ENCODE results near the gene USP1. TPM values are rescaled to one million over a fixed set of nuclear protein-coding genes. Genes with fewer than 3 reads are reported as not detected.

Gene USP1
- total RNA-seq, 1 experiment from 2014 or later, result 47.2 TPM

GRCh38 chr1:62439652-62440371 is 3.0 kb downstream of the USP1 start:
- no TSS peak for BruUV-seq (replicated peaks)
- Mint-ChIP-seq H3K27me3 (ENCODE audit: insufficient read depth, unreplicated experiment) (no peaks in the 10 kb centered on the region), H3K4me3 (ENCODE audit: unreplicated experiment) (peak overlapping the region; percentile 69), H3K36me3 (ENCODE audit: insufficient read depth, unreplicated experiment) (peaks cover 29% of the 10 kb centered on the region), H3K4me1 (ENCODE audit: insufficient read depth, unreplicated experiment) (peaks cover 24% of the 10 kb centered on the region), H3K27ac (ENCODE audit: low read depth, unreplicated experiment) (peak overlapping the region; percentile 54), H3K9me3 (ENCODE audit: unreplicated experiment) (no peaks in the 10 kb centered on the region)
- CTCF ChIA-PET, result interaction anchor here (0.7 kb wide), 1 partner anchor 341 kb away, joined by 3 read pairs; no protein-coding TSS in a partner anchor
- intact Hi-C loops (cut with micrococcal nuclease), result loop anchor here (5.0 kb wide), 1 partner anchor 247 kb away; the partner anchor contains the start of gene DOCK7
- POLR2A ChIA-PET, result interaction anchor here (0.6 to 2.8 kb wide), 6 partner anchors 7 to 728 kb away, joined by 3 to 10 read pairs (median 4); no protein-coding TSS in a partner anchor
- DNase-seq (ENCODE audit: unreplicated experiment), result no peak
- TF ChIP-seq CTCF (IDR thresholded peaks at IDR 0.05; ENCODE audit: unreplicated experiment), result no peak

- Mint-ChIP-seq H3K4me3 (ENCODE audit: unreplicated experiment) (no peak overlapping the region), H3K27ac (ENCODE audit: low read depth, unreplicated experiment) (peak overlapping the region; percentile 12), H3K27me3 (ENCODE audit: insufficient read depth, unreplicated experiment) (no peaks in the 10 kb centered on the region), H3K9me3 (ENCODE audit: unreplicated experiment) (no peaks in the 10 kb centered on the region), H3K4me1 (ENCODE audit: insufficient read depth, unreplicated experiment) (peaks cover 14% of the 10 kb centered on the region), H3K36me3 (ENCODE audit: insufficient read depth, unreplicated experiment) (peaks cover 58% of the 10 kb centered on the region)
- CTCF ChIA-PET, result interaction anchor here (0.6 kb wide), 1 partner anchor 1383 kb away, joined by 3 read pairs; no protein-coding TSS in a partner anchor
- intact Hi-C loops (cut with micrococcal nuclease), result no loop called here
- no peak for DNase-seq (ENCODE audit: unreplicated experiment)
- BruUV-seq (replicated peaks), result TSS peak; percentile 33
- POLR2A ChIA-PET, result no interaction called here
- no peak for TF ChIP-seq CTCF (IDR thresholded peaks at IDR 0.05; ENCODE audit: unreplicated experiment)
Observed at GRCh38 chr1:62444701-62445100, 7.9 kb downstream of the USP1 start.

- TF ChIP-seq CTCF (IDR thresholded peaks at IDR 0.05; ENCODE audit: unreplicated experiment), result no peak
- CTCF ChIA-PET, result no interaction called here
- no peak for DNase-seq (ENCODE audit: unreplicated experiment)
- Mint-ChIP-seq H3K4me1 (ENCODE audit: insufficient read depth, unreplicated experiment) (no peaks in the 10 kb centered on the region), H3K36me3 (ENCODE audit: insufficient read depth, unreplicated experiment) (peaks cover 77% of the 10 kb centered on the region), H3K4me3 (ENCODE audit: unreplicated experiment) (no peak overlapping the region), H3K9me3 (ENCODE audit: unreplicated experiment) (no peaks in the 10 kb centered on the region), H3K27ac (ENCODE audit: low read depth, unreplicated experiment) (peak overlapping the region; percentile 31), H3K27me3 (ENCODE audit: insufficient read depth, unreplicated experiment) (no peaks in the 10 kb centered on the region)
- intact Hi-C loops (cut with micrococcal nuclease), result no loop called here
- no TSS peak for BruUV-seq (replicated peaks)
- POLR2A ChIA-PET, result interaction anchor here (1.0 to 1.6 kb wide), 2 partner anchors 10 kb away, joined by 3 to 4 read pairs; no protein-coding TSS in a partner anchor
Observed at GRCh38 chr1:62448221-62448933, 11.5 kb downstream of the USP1 start.

- POLR2A ChIA-PET, result interaction anchor here (0.6 to 1.7 kb wide), 2 partner anchors 12 to 25 kb away, joined by 4 to 10 read pairs; no protein-coding TSS in a partner anchor
- DNase-seq (ENCODE audit: unreplicated experiment), result no peak
- H3K27ac Mint-ChIP-seq (ENCODE audit: low read depth, unreplicated experiment), result peak overlapping the region; percentile 4
Observed at GRCh38 chr1:62450301-62450700, 13.5 kb downstream of the USP1 start.

More at GRCh38 chr1:62450301-62450700, 13.5 kb downstream of the USP1 start:
- intact Hi-C loops (cut with micrococcal nuclease), result no loop called here
- no TSS peak for BruUV-seq (replicated peaks)
- Mint-ChIP-seq H3K36me3 (ENCODE audit: insufficient read depth, unreplicated experiment) (peaks cover 71% of the 10 kb centered on the region), H3K27me3 (ENCODE audit: insufficient read depth, unreplicated experiment) (no peaks in the 10 kb centered on the region), H3K4me3 (ENCODE audit: unreplicated experiment) (no peak overlapping the region), H3K4me1 (ENCODE audit: insufficient read depth, unreplicated experiment) (no peaks in the 10 kb centered on the region), H3K9me3 (ENCODE audit: unreplicated experiment) (no peaks in the 10 kb centered on the region)
- CTCF ChIA-PET, result interaction anchor here (0.7 kb wide), 1 partner anchor 221 kb away, joined by 3 read pairs; no protein-coding TSS in a partner anchor
- TF ChIP-seq CTCF (IDR thresholded peaks at IDR 0.05; ENCODE audit: unreplicated experiment), result no peak
